Measurements from ENCODE around the gene ATXN7. TPM values are rescaled to one million over a fixed set of nuclear protein-coding genes. Genes with fewer than 3 reads are reported as not detected.

Gene ATXN7
- total and polyA plus RNA-seq, 2 of the 13 experiments (the other 11 are each of a cell fraction or from before 2014, with no cell fraction given) = 13.8 to 20.0 TPM

DNA sequence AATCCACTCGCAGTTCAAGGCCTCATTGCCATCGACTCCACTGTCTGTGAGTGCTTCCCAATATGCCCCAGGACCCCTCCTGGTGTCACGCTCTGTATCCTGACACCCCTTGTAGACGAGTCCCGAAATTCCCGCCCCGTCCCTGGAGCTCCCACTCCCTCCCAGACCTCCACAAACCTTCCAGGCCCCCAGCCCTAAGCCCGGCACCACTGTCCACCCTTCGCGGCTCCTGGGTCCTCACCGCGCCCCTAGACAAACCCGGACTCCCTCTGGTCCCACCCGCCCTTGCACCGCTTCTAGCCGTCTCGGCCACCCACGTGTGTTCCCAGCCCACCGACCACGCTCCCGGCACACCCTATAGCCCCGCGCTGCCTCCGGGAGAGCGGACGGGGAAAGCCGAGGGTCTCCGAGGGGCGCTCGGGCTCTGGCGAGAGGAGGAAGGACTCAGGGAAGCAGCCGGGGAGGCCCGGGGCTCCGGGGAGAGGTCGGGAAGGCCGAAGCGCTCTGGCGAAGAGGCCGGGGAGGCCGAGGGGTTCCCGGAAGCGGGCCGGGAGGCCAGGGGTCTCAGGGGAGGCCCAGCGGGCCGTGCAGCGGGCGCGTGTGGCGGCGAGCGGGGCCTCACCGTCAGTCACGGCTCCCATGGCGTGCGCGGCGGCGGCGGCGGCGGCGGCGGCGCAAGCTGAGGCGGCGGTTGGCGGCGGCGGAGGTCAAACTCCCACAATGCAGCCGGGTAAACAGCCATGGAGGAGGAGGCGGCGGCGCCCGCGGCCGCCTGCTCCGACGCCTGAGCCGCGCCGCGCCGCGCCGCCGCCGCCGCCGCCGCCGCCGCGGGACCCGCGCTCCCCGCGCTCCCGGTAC, at the start of gene ATXN7, which contains the start of gene THOC7 (continued):
- TF ChIP-seq, protein P1, sequence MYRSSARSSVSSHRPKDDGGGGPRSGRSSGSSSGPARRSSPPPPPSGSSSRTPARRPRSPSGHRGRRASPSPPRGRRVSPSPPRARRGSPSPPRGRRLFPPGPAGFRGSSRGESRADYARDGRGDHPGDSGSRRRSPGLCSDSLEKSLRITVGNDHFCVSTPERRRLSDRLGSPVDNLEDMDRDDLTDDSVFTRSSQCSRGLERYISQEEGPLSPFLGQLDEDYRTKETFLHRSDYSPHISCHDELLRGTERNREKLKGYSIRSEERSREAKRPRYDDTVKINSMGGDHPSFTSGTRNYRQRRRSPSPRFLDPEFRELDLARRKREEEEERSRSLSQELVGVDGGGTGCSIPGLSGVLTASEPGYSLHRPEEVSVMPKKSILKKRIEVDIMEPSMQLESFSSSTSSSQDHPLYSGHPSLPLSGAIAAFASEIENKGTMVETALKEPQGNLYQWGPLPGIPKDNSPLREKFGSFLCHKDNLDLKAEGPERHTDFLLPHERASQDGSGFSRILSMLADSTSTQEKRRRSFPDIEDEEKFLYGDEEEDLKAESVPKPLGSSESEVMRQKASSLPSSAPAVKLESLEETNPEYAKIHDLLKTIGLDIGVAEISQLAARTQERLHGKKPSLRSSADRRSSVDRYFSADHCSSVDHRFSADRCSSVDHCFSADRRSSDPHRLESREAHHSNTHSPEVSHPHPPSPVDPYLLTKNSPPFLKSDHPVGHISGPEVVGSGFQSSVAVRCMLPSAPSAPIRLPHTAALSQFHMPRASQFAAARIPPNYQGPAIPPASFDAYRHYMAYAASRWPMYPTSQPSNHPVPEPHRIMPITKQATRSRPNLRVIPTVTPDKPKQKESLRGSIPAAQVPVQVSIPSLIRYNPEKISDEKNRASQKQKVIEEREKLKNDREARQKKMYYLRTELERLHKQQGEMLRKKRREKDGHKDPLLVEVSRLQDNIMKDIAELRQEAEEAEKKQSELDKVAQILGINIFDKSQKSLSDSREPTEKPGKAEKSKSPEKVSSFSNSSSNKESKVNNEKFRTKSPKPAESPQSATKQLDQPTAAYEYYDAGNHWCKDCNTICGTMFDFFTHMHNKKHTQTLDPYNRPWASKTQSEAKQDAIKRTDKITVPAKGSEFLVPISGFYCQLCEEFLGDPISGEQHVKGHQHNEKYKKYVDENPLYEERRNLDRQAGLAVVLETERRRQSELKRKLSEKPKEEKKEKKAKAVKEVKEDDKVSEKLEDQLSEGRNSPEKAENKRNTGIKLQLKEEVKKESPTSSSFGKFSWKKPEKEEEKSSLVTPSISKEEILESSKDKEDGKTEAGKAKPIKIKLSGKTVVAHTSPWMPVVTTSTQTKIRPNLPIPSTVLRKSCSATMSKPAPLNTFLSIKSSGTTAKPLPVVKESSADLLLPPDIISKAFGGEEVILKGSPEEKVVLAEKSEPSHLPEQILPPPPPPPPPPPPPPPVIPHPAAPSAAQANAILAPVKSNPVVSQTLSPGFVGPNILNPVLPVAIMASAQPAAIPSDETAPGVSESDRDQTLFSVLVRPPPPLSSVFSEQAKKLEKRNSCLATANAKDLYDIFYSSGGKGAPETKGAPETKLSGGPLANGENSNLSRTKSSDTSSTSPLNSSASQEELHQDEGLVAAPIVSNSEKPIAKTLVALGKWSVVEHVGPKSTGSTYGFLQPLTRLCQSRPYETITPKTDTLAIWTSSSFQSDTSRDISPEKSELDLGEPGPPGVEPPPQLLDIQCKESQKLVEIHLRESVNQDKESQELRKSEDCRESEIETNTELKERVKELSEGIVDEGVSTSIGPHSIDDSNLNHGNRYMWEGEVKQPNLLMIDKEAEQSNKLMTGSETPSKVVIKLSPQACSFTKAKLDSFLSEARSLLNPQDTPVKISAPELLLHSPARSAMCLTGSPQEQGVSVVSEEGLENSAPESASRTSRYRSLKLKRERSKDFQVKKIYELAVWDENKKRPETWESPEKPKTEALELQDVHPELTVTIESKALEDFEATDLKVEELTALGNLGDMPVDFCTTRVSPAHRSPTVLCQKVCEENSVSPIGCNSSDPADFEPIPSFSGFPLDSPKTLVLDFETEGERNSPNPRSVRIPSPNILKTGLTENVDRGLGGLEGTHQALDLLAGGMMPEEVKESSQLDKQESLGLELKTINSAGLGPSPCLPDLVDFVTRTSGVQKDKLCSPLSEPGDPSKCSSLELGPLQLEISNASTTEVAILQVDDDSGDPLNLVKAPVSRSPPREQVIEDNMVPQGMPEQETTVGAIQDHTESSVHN (CRISPR knock-in tag; IDR thresholded peaks at IDR 0.05) = 0 out of 2 replicates have a peak, but pooled peaks have one; percentile 26
- TF ChIP-seq RFX5 (IDR thresholded peaks at IDR 0.05; ENCODE audit: low read depth, low read length) = no peak
- TF ChIP-seq ZNF350 (CRISPR knock-in tag; IDR thresholded peaks at IDR 0.05; ENCODE audit: borderline replicate concordance, low read depth) = no peak
- TF ChIP-seq ETV5 (CRISPR knock-in tag; IDR thresholded peaks at IDR 0.05; ENCODE audit: borderline replicate concordance) = no peak
- no peak for TF ChIP-seq GATAD1 (CRISPR knock-in tag; IDR thresholded peaks at IDR 0.05)
- no peak for TF ChIP-seq ZFP90 (CRISPR knock-in tag; IDR thresholded peaks at IDR 0.05; ENCODE audit: borderline replicate concordance)
- 0 out of 2 replicates have a peak, but pooled peaks have one; percentile 47 for TF ChIP-seq ZFYVE20 (CRISPR knock-in tag; IDR thresholded peaks at IDR 0.05; ENCODE audit: borderline replicate concordance, low read depth)
- TF ChIP-seq, protein P2, sequence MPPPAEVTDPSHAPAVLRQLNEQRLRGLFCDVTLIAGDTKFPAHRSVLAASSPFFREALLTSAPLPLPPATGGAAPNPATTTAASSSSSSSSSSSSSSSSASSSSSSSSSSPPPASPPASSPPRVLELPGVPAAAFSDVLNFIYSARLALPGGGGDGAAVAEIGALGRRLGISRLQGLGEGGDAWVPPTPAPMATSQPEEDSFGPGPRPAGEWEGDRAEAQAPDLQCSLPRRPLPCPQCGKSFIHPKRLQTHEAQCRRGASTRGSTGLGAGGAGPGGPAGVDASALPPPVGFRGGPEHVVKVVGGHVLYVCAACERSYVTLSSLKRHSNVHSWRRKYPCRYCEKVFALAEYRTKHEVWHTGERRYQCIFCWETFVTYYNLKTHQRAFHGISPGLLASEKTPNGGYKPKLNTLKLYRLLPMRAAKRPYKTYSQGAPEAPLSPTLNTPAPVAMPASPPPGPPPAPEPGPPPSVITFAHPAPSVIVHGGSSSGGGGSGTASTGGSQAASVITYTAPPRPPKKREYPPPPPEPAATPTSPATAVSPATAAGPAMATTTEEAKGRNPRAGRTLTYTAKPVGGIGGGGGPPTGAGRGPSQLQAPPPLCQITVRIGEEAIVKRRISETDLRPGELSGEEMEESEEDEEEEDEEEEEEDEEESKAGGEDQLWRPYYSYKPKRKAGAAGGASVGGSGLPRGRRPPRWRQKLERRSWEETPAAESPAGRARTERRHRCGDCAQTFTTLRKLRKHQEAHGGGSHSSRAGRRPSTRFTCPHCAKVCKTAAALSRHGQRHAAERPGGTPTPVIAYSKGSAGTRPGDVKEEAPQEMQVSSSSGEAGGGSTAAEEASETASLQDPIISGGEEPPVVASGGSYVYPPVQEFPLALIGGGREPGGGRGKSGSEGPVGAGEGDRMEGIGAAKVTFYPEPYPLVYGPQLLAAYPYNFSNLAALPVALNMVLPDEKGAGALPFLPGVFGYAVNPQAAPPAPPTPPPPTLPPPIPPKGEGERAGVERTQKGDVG (CRISPR knock-in tag; IDR thresholded peaks at IDR 0.05; ENCODE audit: borderline replicate concordance) = no peak
- TF ChIP-seq NFIB (CRISPR knock-in tag; IDR thresholded peaks at IDR 0.05; ENCODE audit: borderline replicate concordance) = no peak
- no peak for TF ChIP-seq SIN3B (IDR thresholded peaks at IDR 0.05; ENCODE audit: low read length)
- TF ChIP-seq ZNF225 (CRISPR knock-in tag; IDR thresholded peaks at IDR 0.05) = no peak
- TF ChIP-seq, protein P3, sequence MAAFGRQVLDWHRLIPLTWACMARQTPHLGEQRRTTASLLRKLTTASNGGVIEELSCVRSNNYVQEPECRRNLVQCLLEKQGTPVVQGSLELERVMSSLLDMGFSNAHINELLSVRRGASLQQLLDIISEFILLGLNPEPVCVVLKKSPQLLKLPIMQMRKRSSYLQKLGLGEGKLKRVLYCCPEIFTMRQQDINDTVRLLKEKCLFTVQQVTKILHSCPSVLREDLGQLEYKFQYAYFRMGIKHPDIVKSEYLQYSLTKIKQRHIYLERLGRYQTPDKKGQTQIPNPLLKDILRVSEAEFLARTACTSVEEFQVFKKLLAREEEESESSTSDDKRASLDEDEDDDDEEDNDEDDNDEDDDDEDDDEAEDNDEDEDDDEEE (CRISPR knock-in tag; IDR thresholded peaks at IDR 0.05) = peak; percentile 45; the same call in 1 of the 2 replicates
- TF ChIP-seq PITX1 (CRISPR knock-in tag; IDR thresholded peaks at IDR 0.05) = no peak
- no peak for TF ChIP-seq TMF1 (CRISPR knock-in tag; IDR thresholded peaks at IDR 0.05; ENCODE audit: low read depth)
- TF ChIP-seq ZNF264 (CRISPR knock-in tag; IDR thresholded peaks at IDR 0.05) = no peak

Measured in HepG2 (cell line).